Measurements from ENCODE around the gene AHDC1.

Gene AHDC1

DNA sequence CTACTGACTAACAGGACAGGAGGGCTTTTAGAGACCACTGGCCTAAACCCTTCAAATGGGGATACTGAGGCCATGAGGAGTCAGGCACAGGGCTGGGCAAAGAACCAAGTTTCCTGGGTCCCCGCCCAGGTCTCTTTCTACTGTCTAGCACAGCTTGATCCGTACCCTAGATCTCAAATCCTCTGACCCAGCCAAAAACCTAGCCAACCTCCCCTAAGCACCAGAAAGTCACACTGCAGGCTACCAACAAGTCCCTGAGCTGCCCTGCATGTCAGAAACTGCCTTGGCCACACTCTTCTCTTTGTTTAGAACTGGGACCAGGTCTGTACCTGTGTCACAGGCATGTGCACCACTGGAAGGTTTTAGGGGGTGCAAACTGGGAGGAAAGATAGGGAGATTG lies 33.6 kb downstream of the AHDC1 start:
- peaks cover 13% of the 10 kb centered on the region for H3K36me3 ChIP-seq (ENCODE audit: insufficient read depth, low read length)
- no peak overlapping the region for H3K9ac ChIP-seq (ENCODE audit: low read depth, low read length)
- H4K20me1 ChIP-seq (ENCODE audit: insufficient read depth, low read length): peaks cover 86% of the 10 kb centered on the region
- DNase-seq (no peak), ATAC-seq (ENCODE audit: insufficient read depth, low read depth) (no peak)
- no peak overlapping the region for H2AFZ ChIP-seq (ENCODE audit: low read depth, low read length)
- peaks cover 3% of the 10 kb centered on the region; the same call in 1 of the 2 replicates for H3K4me1 ChIP-seq (ENCODE audit: insufficient read depth, low read length)
- no peak overlapping the region for H3K4me3 ChIP-seq (ENCODE audit: low read depth in 1 of 2, low read length in 2 of 2)
- H3K27ac ChIP-seq (ENCODE audit: low read length): no peak overlapping the region
- peaks cover 96% of the 10 kb centered on the region for H3K79me2 ChIP-seq (ENCODE audit: insufficient read depth, low read length)
- TF ChIP-seq EZH2 (IDR thresholded peaks at IDR 0.05; ENCODE audit: borderline replicate concordance, low read depth, low read length, severe bottlenecking): no peak
- TF ChIP-seq, protein P1, sequence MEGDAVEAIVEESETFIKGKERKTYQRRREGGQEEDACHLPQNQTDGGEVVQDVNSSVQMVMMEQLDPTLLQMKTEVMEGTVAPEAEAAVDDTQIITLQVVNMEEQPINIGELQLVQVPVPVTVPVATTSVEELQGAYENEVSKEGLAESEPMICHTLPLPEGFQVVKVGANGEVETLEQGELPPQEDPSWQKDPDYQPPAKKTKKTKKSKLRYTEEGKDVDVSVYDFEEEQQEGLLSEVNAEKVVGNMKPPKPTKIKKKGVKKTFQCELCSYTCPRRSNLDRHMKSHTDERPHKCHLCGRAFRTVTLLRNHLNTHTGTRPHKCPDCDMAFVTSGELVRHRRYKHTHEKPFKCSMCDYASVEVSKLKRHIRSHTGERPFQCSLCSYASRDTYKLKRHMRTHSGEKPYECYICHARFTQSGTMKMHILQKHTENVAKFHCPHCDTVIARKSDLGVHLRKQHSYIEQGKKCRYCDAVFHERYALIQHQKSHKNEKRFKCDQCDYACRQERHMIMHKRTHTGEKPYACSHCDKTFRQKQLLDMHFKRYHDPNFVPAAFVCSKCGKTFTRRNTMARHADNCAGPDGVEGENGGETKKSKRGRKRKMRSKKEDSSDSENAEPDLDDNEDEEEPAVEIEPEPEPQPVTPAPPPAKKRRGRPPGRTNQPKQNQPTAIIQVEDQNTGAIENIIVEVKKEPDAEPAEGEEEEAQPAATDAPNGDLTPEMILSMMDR (IDR thresholded peaks at IDR 0.05; ENCODE audit: borderline replicate concordance, extremely low read depth, low read length, poor library complexity, severe bottlenecking): no peak
- H3K27me3 ChIP-seq (ENCODE audit: insufficient read depth, low read length, poor library complexity): no peaks in the 10 kb centered on the region
- H3K9me3 ChIP-seq (ENCODE audit: insufficient read depth, low read length, severe bottlenecking): no peaks in the 10 kb centered on the region
- H3K4me2 ChIP-seq (ENCODE audit: insufficient read depth, low read length): no peak overlapping the region

DNA sequence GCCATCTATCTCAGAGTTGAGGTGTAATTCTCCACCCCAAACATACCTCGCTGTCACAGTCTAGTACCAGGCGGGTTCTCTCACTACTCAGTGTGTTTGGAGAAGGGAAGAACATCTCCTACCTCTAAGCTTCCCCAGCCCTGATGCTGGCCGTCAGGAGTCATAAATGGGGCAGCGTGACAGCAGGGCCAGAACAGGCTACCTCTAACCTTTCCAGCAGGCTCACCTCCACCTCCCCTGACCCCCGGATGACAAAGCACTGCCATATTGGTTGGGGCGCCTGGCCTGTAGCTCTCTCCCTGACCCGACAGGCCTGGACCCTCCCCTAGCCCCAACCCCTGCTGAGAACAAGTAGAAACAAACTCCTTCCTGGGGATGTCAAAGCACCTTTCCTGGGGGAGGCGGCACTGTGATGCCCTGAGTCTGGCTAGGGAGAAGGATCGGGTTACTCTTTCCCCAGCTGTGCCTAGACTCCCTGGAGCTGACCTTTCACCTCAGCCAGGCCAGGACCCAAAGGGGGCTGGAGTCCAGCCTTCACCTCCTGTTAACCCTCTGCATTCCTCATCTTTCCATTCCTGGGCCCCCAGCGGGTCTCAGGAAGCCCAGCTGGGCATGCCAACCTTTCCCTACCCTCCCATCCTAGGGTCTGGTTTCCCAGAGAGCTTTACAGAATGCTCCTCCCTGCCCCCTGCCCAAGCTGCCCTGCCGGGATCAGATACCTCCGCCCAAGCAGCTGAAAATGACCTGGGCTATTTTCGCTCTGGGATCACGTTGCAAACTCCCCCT lies 34.2 kb downstream of the AHDC1 start:
- Histone ChIP-seq H3K9ac (ENCODE audit: low read depth, low read length) (no peak overlapping the region), H3K36me3 (ENCODE audit: insufficient read depth, low read length) (peaks cover 15% of the 10 kb centered on the region), H3K27ac (ENCODE audit: low read length) (no peak overlapping the region), H3K9me3 (ENCODE audit: insufficient read depth, low read length, severe bottlenecking) (no peaks in the 10 kb centered on the region), H3K79me2 (ENCODE audit: insufficient read depth, low read length) (peaks cover 98% of the 10 kb centered on the region), H4K20me1 (ENCODE audit: insufficient read depth, low read length) (peaks cover 88% of the 10 kb centered on the region), H2AFZ (ENCODE audit: low read depth, low read length) (no peak overlapping the region), H3K4me3 (ENCODE audit: low read depth in 1 of 2, low read length in 2 of 2) (no peak overlapping the region), H3K4me2 (ENCODE audit: insufficient read depth, low read length) (no peak overlapping the region), H3K4me1 (ENCODE audit: insufficient read depth, low read length) (peaks cover 3% of the 10 kb centered on the region; the same call in 1 of the 2 replicates), H3K27me3 (ENCODE audit: insufficient read depth, low read length, poor library complexity) (no peaks in the 10 kb centered on the region)
- ATAC-seq (ENCODE audit: insufficient read depth, low read depth): no peak
- no peak for DNase-seq
- no peak for TF ChIP-seq EZH2 (IDR thresholded peaks at IDR 0.05; ENCODE audit: borderline replicate concordance, low read depth, low read length, severe bottlenecking)

DNA sequence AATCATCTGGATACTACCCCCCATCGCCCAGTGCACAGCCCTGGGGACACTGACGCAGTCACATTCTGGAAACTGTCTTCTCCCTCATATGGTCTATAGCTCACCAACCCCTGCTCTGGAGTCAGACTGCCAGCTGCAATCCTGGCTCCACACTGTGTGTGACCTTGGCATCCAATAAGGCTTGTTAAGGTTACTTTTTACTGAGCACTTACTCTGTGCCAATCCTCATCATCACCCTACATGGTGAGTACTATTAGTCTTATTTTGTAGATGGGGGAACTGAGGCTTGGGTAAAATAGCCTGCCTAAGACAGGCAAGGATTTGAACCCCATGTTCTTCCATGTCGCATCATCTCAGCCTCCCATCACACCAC lies 34.9 kb downstream of the AHDC1 start:
- no peaks in the 10 kb centered on the region for H3K27me3 ChIP-seq (ENCODE audit: insufficient read depth, low read length, poor library complexity)
- H3K36me3 ChIP-seq (ENCODE audit: insufficient read depth, low read length): peaks cover 15% of the 10 kb centered on the region
- no peak overlapping the region for H3K9ac ChIP-seq (ENCODE audit: low read depth, low read length)
- H3K4me2 ChIP-seq (ENCODE audit: insufficient read depth, low read length): no peak overlapping the region
- H3K4me3 ChIP-seq (ENCODE audit: low read depth in 1 of 2, low read length in 2 of 2): no peak overlapping the region
- no peak for ATAC-seq (ENCODE audit: insufficient read depth, low read depth)
- no peak overlapping the region for H2AFZ ChIP-seq (ENCODE audit: low read depth, low read length)
- peaks cover 98% of the 10 kb centered on the region for H3K79me2 ChIP-seq (ENCODE audit: insufficient read depth, low read length)
- no peak for DNase-seq
- no peaks in the 10 kb centered on the region for H3K9me3 ChIP-seq (ENCODE audit: insufficient read depth, low read length, severe bottlenecking)
- H3K4me1 ChIP-seq (ENCODE audit: insufficient read depth, low read length): peaks cover 3% of the 10 kb centered on the region; the same call in 1 of the 2 replicates
- peaks cover 88% of the 10 kb centered on the region for H4K20me1 ChIP-seq (ENCODE audit: insufficient read depth, low read length)
- TF ChIP-seq EZH2 (IDR thresholded peaks at IDR 0.05; ENCODE audit: borderline replicate concordance, low read depth, low read length, severe bottlenecking): no peak
- TF ChIP-seq, protein P1 (IDR thresholded peaks at IDR 0.05; ENCODE audit: borderline replicate concordance, extremely low read depth, low read length, poor library complexity, severe bottlenecking): no peak
- no peak overlapping the region for H3K27ac ChIP-seq (ENCODE audit: low read length)

DNA sequence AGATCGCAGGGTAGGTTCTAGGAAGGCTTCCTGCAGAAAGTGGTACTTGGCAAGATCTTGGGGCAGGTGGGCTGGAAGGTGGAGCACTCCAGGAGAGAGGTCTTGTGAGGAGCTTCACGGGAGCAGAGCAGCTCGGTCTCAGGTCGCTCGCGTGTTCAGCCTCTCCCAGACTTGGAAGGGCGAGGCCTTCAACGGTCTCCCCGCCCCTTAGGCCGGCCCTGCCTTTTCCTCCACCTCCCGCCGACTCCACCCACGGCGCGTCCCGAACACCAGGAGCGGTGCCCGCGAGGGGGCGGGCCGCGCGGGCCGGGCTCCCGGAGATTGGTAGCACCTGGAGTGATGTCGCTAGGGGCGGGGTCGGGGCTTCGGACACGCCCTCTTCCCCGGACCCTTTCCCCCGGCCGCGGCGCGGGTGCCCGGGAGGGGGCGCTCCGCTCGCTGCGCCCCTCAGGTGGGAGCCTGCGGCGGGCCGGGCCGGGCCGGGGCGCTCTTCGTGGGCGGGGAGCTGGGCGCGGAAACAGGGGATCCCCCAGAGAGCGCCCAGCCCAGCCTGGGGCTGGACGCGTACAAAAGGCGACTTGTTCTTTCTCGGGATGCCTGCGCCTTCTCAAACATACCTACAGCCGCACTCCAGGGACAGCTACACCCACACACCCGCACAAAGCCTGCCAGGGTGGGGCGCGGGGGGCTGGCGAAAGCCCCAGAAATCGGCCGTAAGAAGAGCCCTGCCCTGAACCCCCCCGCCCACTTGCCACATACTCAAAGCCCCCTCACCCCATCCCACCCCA lies 35.5 kb downstream of the AHDC1 start:
- DNase-seq (peak; percentile 68), ATAC-seq (ENCODE audit: insufficient read depth, low read depth) (peak; percentile 66)
- peaks cover 98% of the 10 kb centered on the region for H3K79me2 ChIP-seq (ENCODE audit: insufficient read depth, low read length)
- no peak overlapping the region for H3K9ac ChIP-seq (ENCODE audit: low read depth, low read length)
- H3K4me1 ChIP-seq (ENCODE audit: insufficient read depth, low read length): peaks cover 3% of the 10 kb centered on the region; the same call in 1 of the 2 replicates
- no peak overlapping the region for H2AFZ ChIP-seq (ENCODE audit: low read depth, low read length)
- no peak overlapping the region for H3K27ac ChIP-seq (ENCODE audit: low read length)
- no peaks in the 10 kb centered on the region for H3K27me3 ChIP-seq (ENCODE audit: insufficient read depth, low read length, poor library complexity)
- no peak overlapping the region for H3K4me2 ChIP-seq (ENCODE audit: insufficient read depth, low read length)
- peaks cover 15% of the 10 kb centered on the region for H3K36me3 ChIP-seq (ENCODE audit: insufficient read depth, low read length)
- no peaks in the 10 kb centered on the region for H3K9me3 ChIP-seq (ENCODE audit: insufficient read depth, low read length, severe bottlenecking)
- H3K4me3 ChIP-seq (ENCODE audit: low read depth in 1 of 2, low read length in 2 of 2): no peak overlapping the region
- TF ChIP-seq EZH2 (IDR thresholded peaks at IDR 0.05; ENCODE audit: borderline replicate concordance, low read depth, low read length, severe bottlenecking): no peak
- TF ChIP-seq, protein P1 (IDR thresholded peaks at IDR 0.05; ENCODE audit: borderline replicate concordance, extremely low read depth, low read length, poor library complexity, severe bottlenecking): no peak
- peaks cover 88% of the 10 kb centered on the region for H4K20me1 ChIP-seq (ENCODE audit: insufficient read depth, low read length)
